ENCODE measurements around the gene CCDC78.

Gene CCDC78

DNA sequence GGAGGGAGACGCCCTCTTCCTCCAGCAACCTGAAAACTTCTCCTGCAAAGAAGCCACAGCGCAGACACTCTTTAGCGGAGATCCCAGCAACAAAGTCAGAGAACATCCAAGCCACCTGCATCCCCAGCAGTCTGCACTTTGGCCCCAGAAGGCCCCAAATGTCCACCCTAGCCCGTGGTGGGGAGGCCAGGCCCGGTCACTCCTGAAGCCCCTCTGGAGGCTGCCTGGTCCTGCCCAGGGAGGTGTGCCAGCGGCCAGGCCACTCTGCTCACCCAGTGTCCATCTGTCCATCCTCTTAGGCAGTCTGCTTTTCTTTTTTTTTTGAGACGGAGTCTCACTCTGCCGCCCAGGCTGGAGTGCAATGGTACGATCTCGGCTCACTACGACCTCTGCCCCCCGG, 6.1 kb upstream of the CCDC78 start:
- TF ChIP-seq CTCF (IDR thresholded peaks at IDR 0.05; ENCODE audit: unreplicated experiment in 3 of 3), result no peak
- peaks cover 17% of the 10 kb centered on the region for H3K36me3 Mint-ChIP-seq (ENCODE audit: low read depth)
- H3K4me3 Mint-ChIP-seq, result no peak overlapping the region
- H3K9me3 Mint-ChIP-seq, result no peaks in the 10 kb centered on the region
- H3K4me1 Mint-ChIP-seq, result no peaks in the 10 kb centered on the region
- peaks cover 4% of the 10 kb centered on the region for H3K27me3 Mint-ChIP-seq (ENCODE audit: low read depth)
- H3K27ac Mint-ChIP-seq, result no peak overlapping the region

DNA sequence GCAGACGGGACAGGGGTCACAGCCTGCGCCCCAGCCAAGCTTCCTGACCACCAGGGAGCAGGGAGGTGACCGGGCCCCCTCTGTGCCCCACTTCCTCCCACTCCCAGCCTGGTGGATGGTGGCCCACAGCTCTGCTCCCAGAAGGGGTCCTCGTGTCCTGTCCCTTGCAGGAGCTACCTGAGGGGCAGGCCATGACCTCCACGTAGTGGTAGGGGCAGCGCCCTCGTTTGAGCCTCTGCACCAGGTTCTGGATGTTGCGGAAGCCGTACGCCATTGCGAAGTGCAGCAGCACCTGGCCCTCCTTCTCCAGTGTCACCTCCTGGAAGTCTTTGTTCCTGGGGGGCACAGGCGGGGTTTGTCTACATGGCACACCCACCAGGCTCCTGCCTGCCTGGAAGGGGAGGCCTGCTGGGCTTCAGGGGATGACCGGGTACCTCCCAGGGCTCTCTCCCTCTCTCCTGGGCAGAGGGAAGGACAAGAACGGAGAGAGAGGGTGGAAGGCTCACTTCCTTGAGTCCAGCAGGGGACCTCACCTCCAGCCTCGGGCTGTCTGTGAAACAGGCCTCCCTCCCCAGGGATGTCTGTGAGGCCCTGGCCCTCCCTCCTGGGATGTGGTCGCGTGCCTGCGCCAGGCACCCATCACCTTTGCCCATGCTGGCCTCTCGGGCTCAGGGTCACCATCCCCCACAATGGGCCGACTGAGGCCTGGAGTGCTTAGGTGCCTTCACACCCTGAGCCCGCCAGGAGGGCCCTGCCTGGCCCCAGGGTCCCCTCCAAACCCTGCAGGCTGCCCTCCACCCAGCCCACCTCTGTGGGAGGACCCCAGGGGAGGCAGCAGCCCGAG, 4.6 kb upstream of the CCDC78 start:
- no peak for TF ChIP-seq CTCF (IDR thresholded peaks at IDR 0.05; ENCODE audit: unreplicated experiment in 3 of 3)
- Mint-ChIP-seq H3K4me3 (no peak overlapping the region), H3K27ac (no peak overlapping the region), H3K27me3 (ENCODE audit: low read depth) (peaks cover 12% of the 10 kb centered on the region), H3K4me1 (no peaks in the 10 kb centered on the region), H3K9me3 (no peaks in the 10 kb centered on the region), H3K36me3 (ENCODE audit: low read depth) (peaks cover 15% of the 10 kb centered on the region)

DNA sequence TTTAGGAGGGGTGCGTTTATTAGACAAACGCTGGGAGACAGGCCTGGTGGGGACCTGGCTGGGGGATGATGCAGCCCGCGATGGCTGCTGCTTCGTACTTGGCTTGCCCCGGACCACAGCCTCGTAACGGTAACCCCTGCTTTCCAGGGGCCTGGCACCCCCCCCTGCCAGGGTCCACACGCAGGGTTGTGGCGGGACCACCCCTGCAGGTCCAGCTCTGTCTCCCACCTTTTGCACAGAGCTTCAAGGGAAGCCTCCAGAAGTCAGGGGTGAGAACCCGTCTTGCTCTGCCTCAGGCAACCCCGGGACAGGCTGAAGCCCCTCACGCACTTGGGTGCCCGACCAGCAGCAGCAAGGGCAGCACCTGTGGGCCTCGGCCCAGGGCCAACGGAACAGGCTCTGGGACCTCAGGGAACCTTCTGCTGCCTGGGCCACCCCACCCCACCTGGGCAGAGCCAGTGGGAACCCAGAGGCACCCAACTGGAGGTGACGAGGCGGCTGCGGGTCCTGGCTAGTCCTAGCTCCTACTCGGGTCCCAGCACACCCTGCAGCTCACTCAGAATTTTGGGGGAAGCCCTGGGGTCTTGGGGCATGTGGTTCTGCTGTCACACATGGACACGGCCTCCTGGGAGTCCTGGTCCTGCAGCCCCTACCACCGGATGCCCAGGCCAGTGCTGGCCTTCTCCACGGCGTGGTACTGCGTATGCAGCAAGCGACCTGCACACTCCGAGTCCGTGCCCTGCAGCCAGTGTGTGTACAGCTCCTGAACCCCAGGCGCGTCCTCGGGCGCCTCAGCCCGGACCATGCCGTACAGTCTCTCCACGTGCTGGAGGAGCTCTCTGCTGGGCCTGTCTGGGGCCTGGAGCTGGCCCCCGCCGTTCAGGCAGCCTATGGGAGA, 3.8 kb upstream of the CCDC78 start:
- no peaks in the 10 kb centered on the region for H3K9me3 Mint-ChIP-seq
- no peaks in the 10 kb centered on the region for H3K4me1 Mint-ChIP-seq
- H3K4me3 Mint-ChIP-seq, result peak overlapping the region in 1 of 3 experiments; percentile 30
- peaks cover 13% of the 10 kb centered on the region for H3K27me3 Mint-ChIP-seq (ENCODE audit: low read depth)
- no peak for TF ChIP-seq CTCF (IDR thresholded peaks at IDR 0.05; ENCODE audit: unreplicated experiment in 3 of 3)
- peaks cover 7% of the 10 kb centered on the region for H3K36me3 Mint-ChIP-seq (ENCODE audit: low read depth)
- H3K27ac Mint-ChIP-seq, result no peak overlapping the region

DNA sequence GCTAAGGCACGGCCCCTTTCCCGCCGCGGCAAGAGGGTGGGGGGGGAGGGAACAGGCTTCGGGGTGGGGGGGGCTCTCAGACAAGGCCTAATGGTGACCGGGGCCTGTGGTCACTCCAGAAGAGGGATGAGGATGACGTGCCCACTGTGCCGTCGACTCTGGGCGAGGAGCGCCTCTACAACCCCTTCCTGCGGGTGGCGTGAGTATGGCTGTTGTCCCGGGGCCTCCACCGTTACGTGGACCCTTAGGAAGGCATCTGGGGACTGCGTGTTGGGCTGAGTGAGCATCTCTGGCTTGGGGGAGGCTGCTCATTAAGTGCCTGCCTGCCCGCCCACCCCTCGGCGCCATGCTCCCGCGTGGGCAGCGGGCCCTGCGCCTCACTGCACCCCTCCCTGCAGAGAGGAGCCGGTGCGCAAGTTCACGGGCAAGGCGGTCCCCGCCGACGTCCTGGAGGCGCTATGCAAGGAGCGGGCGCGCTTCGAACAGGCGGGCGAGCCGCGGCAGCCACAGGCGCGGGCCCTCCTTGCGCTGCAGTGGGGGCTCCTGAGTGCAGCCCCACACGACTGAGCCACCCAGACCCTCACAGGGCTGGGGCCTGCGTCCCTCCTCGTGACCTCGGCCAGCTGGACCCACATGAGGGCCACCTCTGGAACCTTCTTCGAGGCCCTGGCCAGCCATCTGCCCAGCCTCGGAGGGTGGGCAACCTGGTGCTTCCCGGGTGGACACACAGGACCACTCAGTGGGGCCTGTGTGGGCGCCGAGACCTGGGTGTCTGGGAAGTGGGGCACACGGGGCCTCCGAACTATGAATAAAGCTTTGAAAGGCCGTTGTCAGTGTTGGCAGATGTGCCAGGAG, 2.9 kb upstream of the CCDC78 start:
- H3K9me3 Mint-ChIP-seq, result no peaks in the 10 kb centered on the region
- TF ChIP-seq CTCF (IDR thresholded peaks at IDR 0.05; ENCODE audit: unreplicated experiment in 3 of 3), result no peak
- peaks cover 13% of the 10 kb centered on the region for H3K27me3 Mint-ChIP-seq (ENCODE audit: low read depth)
- H3K27ac Mint-ChIP-seq, result no peak overlapping the region
- no peaks in the 10 kb centered on the region for H3K4me1 Mint-ChIP-seq
- peak overlapping the region in 2 of 3 experiments; percentile 22 to 45 for H3K4me3 Mint-ChIP-seq
- peaks cover 7% of the 10 kb centered on the region for H3K36me3 Mint-ChIP-seq (ENCODE audit: low read depth)

- peaks cover 7% of the 10 kb centered on the region for H3K36me3 Mint-ChIP-seq (ENCODE audit: low read depth)
- H3K27me3 Mint-ChIP-seq (ENCODE audit: low read depth), result peaks cover 13% of the 10 kb centered on the region
- TF ChIP-seq CTCF (IDR thresholded peaks at IDR 0.05; ENCODE audit: unreplicated experiment in 3 of 3), result no peak
- H3K27ac Mint-ChIP-seq, result no peak overlapping the region
- H3K4me1 Mint-ChIP-seq, result no peaks in the 10 kb centered on the region
- peak overlapping the region; percentile 22 to 45 (median 28) for H3K4me3 Mint-ChIP-seq
- H3K9me3 Mint-ChIP-seq, result no peaks in the 10 kb centered on the region
Measured at GRCh38 chr16:728131-728889, 2.1 kb upstream of the CCDC78 start.
